Measurements from ENCODE around the gene HK1. TPM values are rescaled to one million over a fixed set of nuclear protein-coding genes. Genes with fewer than 3 reads are reported as not detected.
A peak's percentile ranks its signal among the peaks of the same experiment; 100 is the strongest.

HK1 gene
- 26.2 TPM for polyA plus RNA-seq (2013, experiment 1 of 2)
- polyA plus RNA-seq (2013, experiment 2 of 2), result 26.0 TPM

- Histone ChIP-seq H3K14ac (ENCODE audit: low read length) (no peak within 1 kb of the TSS), H2BK120ac (ENCODE audit: low read depth, low read length) (no peak within 1 kb of the TSS), H3K4me3 (ENCODE audit: low read length in 2 of 2) (no peak within 1 kb of the TSS), H3K27ac (replicated peaks; ENCODE audit: low read length) (peak within 1 kb of the TSS; percentile 41), H3K4me2 (ENCODE audit: insufficient read depth, low read length, poor library complexity, severe bottlenecking) (no peak within 1 kb of the TSS), H2BK5ac (ENCODE audit: low read length) (no peak within 1 kb of the TSS), H3K9ac (ENCODE audit: low read depth, low read length, poor library complexity) (no peak within 1 kb of the TSS), H2AFZ (ENCODE audit: low read length) (no peak within 1 kb of the TSS), H3K27me3 (ENCODE audit: control insufficient read depth in 3 of 3, insufficient read depth in 3 of 3, low read depth in 1 of 3, low read length in 3 of 3) (peaks cover 0 to 31% (median 0%) of the 10 kb centered on the region in 3 experiments), H2AK5ac (ENCODE audit: low read depth, low read length) (no peak within 1 kb of the TSS), H4K8ac (ENCODE audit: low read depth, low read length) (no peak within 1 kb of the TSS), H2BK12ac (ENCODE audit: low read length) (no peak within 1 kb of the TSS), H3K4ac (ENCODE audit: low read length) (no peak within 1 kb of the TSS), H3K79me1 (ENCODE audit: low read depth, low read length) (no peaks in the 10 kb centered on the region), H3K18ac (ENCODE audit: low read length) (no peak within 1 kb of the TSS), H3K36me3 (replicated peaks in 1 of 2; ENCODE audit: control insufficient read depth in 2 of 2, insufficient read depth in 2 of 2, low read length in 2 of 2) (no peaks in the 10 kb centered on the region), H3K23ac (ENCODE audit: low read depth, low read length, poor library complexity) (no peak within 1 kb of the TSS), H3K9me3 (replicated peaks in 1 of 2; ENCODE audit: control insufficient read depth in 2 of 2, insufficient read depth in 1 of 2, low read depth in 1 of 2, low read length in 2 of 2) (peaks cover 0 to 10% of the 10 kb centered on the region in 2 donors), H4K91ac (ENCODE audit: low read depth, low read length, poor library complexity) (no peak within 1 kb of the TSS), H3K4me1 (ENCODE audit: control insufficient read depth in 2 of 2, insufficient read depth in 1 of 2, low read depth in 1 of 2, low read length in 2 of 2) (peaks cover 4 to 10% of the 10 kb centered on the region in 2 donors), H2BK15ac (ENCODE audit: low read length) (no peak within 1 kb of the TSS)
- WGBS, 2 donors (ENCODE audit: extremely low coverage in 2 of 2, insufficient read length in 2 of 2, insufficient replicate concordance in 1 of 2), result no CpG with 5 or more reads among the region's 11 CpGs
- DNase-seq (ENCODE audit: low spot score), result peak; percentile 17
Measured at GRCh38 chr10:69278446-69278963, at the start of gene HK1. Gene HK1 (plus strand): TSS chr10:69278496.

- H4K8ac ChIP-seq (ENCODE audit: low read depth, low read length), result no peak overlapping the region
- H3K27me3 ChIP-seq (ENCODE audit: control insufficient read depth in 3 of 3, insufficient read depth in 3 of 3, low read depth in 1 of 3, low read length in 3 of 3), result peaks cover 0 to 32% (median 1%) of the 10 kb centered on the region in 3 experiments
- no peak for DNase-seq (ENCODE audit: low spot score)
- H2AK5ac ChIP-seq (ENCODE audit: low read depth, low read length), result no peak overlapping the region
- H3K4me1 ChIP-seq (ENCODE audit: control insufficient read depth in 2 of 2, insufficient read depth in 1 of 2, low read depth in 1 of 2, low read length in 2 of 2), result peaks cover 4 to 7% of the 10 kb centered on the region in 2 donors
- no peak overlapping the region for H3K23ac ChIP-seq (ENCODE audit: low read depth, low read length, poor library complexity)
- H4K91ac ChIP-seq (ENCODE audit: low read depth, low read length, poor library complexity), result no peak overlapping the region
- H3K9me3 ChIP-seq (replicated peaks in 1 of 2; ENCODE audit: control insufficient read depth in 2 of 2, insufficient read depth in 1 of 2, low read depth in 1 of 2, low read length in 2 of 2), result no peaks in the 10 kb centered on the region
- WGBS, 2 donors (ENCODE audit: extremely low coverage in 2 of 2, insufficient read length in 2 of 2, insufficient replicate concordance in 1 of 2), result no CpG with 5 or more reads among the region's 8 CpGs
- H3K27ac ChIP-seq (replicated peaks; ENCODE audit: low read length), result no peak overlapping the region
- H3K4me2 ChIP-seq (ENCODE audit: insufficient read depth, low read length, poor library complexity, severe bottlenecking), result no peak overlapping the region
- H3K79me1 ChIP-seq (ENCODE audit: low read depth, low read length), result no peaks in the 10 kb centered on the region
- H2BK12ac ChIP-seq (ENCODE audit: low read length), result no peak overlapping the region
- no peak overlapping the region for H2BK120ac ChIP-seq (ENCODE audit: low read depth, low read length)
- no peak overlapping the region for H3K4ac ChIP-seq (ENCODE audit: low read length)
- H3K36me3 ChIP-seq (replicated peaks in 1 of 2; ENCODE audit: control insufficient read depth in 2 of 2, insufficient read depth in 2 of 2, low read length in 2 of 2), result no peaks in the 10 kb centered on the region
- peak overlapping the region; percentile 34 for H3K18ac ChIP-seq (ENCODE audit: low read length)
- H3K14ac ChIP-seq (ENCODE audit: low read length), result no peak overlapping the region
- peak overlapping the region; percentile 45 for H2BK15ac ChIP-seq (ENCODE audit: low read length)
- H3K4me3 ChIP-seq (ENCODE audit: low read length in 2 of 2), result no peak overlapping the region
- H2AFZ ChIP-seq (ENCODE audit: low read length), result no peak overlapping the region
- no peak overlapping the region for H2BK5ac ChIP-seq (ENCODE audit: low read length)
- no peak overlapping the region for H3K9ac ChIP-seq (ENCODE audit: low read depth, low read length, poor library complexity)
Measured at GRCh38 chr10:69229616-69229916, 48.7 kb upstream of the HK1 start.

DNA sequence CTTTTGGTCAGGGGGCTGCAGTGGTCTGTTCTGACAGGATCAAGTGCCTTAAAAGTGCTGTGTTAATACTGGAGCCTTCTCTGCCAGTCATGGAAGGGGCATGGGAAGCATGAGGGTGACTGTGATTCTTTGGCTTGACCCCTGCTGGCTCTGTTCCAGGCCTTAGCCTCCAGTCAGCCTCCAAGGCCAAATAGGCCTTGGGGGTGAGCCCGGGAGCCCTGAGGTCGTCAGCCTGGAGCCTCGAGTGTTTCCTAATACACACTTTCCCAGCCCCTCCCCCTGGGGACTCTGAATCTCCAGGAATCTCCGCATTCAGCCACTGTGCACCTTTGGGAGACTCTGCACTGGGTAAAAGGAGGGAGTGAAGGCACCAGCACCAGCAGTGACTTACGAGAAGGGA lies 48.2 kb upstream of the HK1 start:
- Histone ChIP-seq H2AFZ (ENCODE audit: low read length) (no peak overlapping the region), H2AK5ac (ENCODE audit: low read depth, low read length) (no peak overlapping the region), H3K27ac (replicated peaks; ENCODE audit: low read length) (no peak overlapping the region), H3K14ac (ENCODE audit: low read length) (no peak overlapping the region), H3K79me1 (ENCODE audit: low read depth, low read length) (no peaks in the 10 kb centered on the region), H3K4me3 (ENCODE audit: low read length in 2 of 2) (no peak overlapping the region), H2BK5ac (ENCODE audit: low read length) (no peak overlapping the region), H2BK120ac (ENCODE audit: low read depth, low read length) (no peak overlapping the region), H3K27me3 (ENCODE audit: control insufficient read depth in 3 of 3, insufficient read depth in 3 of 3, low read depth in 1 of 3, low read length in 3 of 3) (peaks cover 0 to 31% (median 0%) of the 10 kb centered on the region in 3 experiments), H3K9ac (ENCODE audit: low read depth, low read length, poor library complexity) (no peak overlapping the region), H3K36me3 (replicated peaks in 1 of 2; ENCODE audit: control insufficient read depth in 2 of 2, insufficient read depth in 2 of 2, low read length in 2 of 2) (no peaks in the 10 kb centered on the region), H2BK15ac (ENCODE audit: low read length) (no peak overlapping the region), H3K23ac (ENCODE audit: low read depth, low read length, poor library complexity) (no peak overlapping the region), H2BK12ac (ENCODE audit: low read length) (no peak overlapping the region), H4K91ac (ENCODE audit: low read depth, low read length, poor library complexity) (no peak overlapping the region), H4K8ac (ENCODE audit: low read depth, low read length) (no peak overlapping the region), H3K4ac (ENCODE audit: low read length) (no peak overlapping the region), H3K18ac (ENCODE audit: low read length) (no peak overlapping the region), H3K4me2 (ENCODE audit: insufficient read depth, low read length, poor library complexity, severe bottlenecking) (no peak overlapping the region), H3K9me3 (replicated peaks in 1 of 2; ENCODE audit: control insufficient read depth in 2 of 2, insufficient read depth in 1 of 2, low read depth in 1 of 2, low read length in 2 of 2) (no peaks in the 10 kb centered on the region), H3K4me1 (ENCODE audit: control insufficient read depth in 2 of 2, insufficient read depth in 1 of 2, low read depth in 1 of 2, low read length in 2 of 2) (peaks cover 4 to 7% of the 10 kb centered on the region in 2 donors)
- no peak for DNase-seq (ENCODE audit: low spot score)
- WGBS, 2 donors (ENCODE audit: extremely low coverage in 2 of 2, insufficient read length in 2 of 2, insufficient replicate concordance in 1 of 2), result no CpG with 5 or more reads among the region's 5 CpGs

GRCh38 chr10:69232252-69232651 lies 46.0 kb upstream of the HK1 start:
- Histone ChIP-seq H3K4ac (ENCODE audit: low read length) (no peak overlapping the region), H3K9me3 (replicated peaks in 1 of 2; ENCODE audit: control insufficient read depth in 2 of 2, insufficient read depth in 1 of 2, low read depth in 1 of 2, low read length in 2 of 2) (no peaks in the 10 kb centered on the region), H3K4me2 (ENCODE audit: insufficient read depth, low read length, poor library complexity, severe bottlenecking) (no peak overlapping the region), H2AFZ (ENCODE audit: low read length) (no peak overlapping the region), H3K4me3 (ENCODE audit: low read length in 2 of 2) (no peak overlapping the region), H2AK5ac (ENCODE audit: low read depth, low read length) (no peak overlapping the region), H3K4me1 (ENCODE audit: control insufficient read depth in 2 of 2, insufficient read depth in 1 of 2, low read depth in 1 of 2, low read length in 2 of 2) (peaks cover 4 to 7% of the 10 kb centered on the region in 2 donors), H3K79me1 (ENCODE audit: low read depth, low read length) (no peaks in the 10 kb centered on the region), H4K8ac (ENCODE audit: low read depth, low read length) (no peak overlapping the region), H4K91ac (ENCODE audit: low read depth, low read length, poor library complexity) (no peak overlapping the region), H2BK12ac (ENCODE audit: low read length) (no peak overlapping the region), H3K14ac (ENCODE audit: low read length) (no peak overlapping the region), H3K23ac (ENCODE audit: low read depth, low read length, poor library complexity) (peak overlapping the region; percentile 70), H2BK120ac (ENCODE audit: low read depth, low read length) (no peak overlapping the region), H3K27me3 (ENCODE audit: control insufficient read depth in 3 of 3, insufficient read depth in 3 of 3, low read depth in 1 of 3, low read length in 3 of 3) (peaks cover 0 to 21% (median 0%) of the 10 kb centered on the region in 3 experiments), H2BK5ac (ENCODE audit: low read length) (no peak overlapping the region), H3K9ac (ENCODE audit: low read depth, low read length, poor library complexity) (no peak overlapping the region), H3K36me3 (replicated peaks in 1 of 2; ENCODE audit: control insufficient read depth in 2 of 2, insufficient read depth in 2 of 2, low read length in 2 of 2) (no peaks in the 10 kb centered on the region), H3K18ac (ENCODE audit: low read length) (no peak overlapping the region), H2BK15ac (ENCODE audit: low read length) (no peak overlapping the region), H3K27ac (replicated peaks; ENCODE audit: low read length) (no peak overlapping the region)
- DNase-seq (ENCODE audit: low spot score), result no peak
- WGBS, 2 donors (ENCODE audit: extremely low coverage in 2 of 2, insufficient read length in 2 of 2, insufficient replicate concordance in 1 of 2), result no CpG with 5 or more reads among the region's 9 CpGs

All from neuronal stem cell (in vitro differentiated cells).